HCT116 (cell line): ENCODE measurements around the gene R3HCC1L. TPM values are rescaled to one million over a fixed set of nuclear protein-coding genes. Genes with fewer than 3 reads are reported as not detected.

ENCODE experiments used
- ATAC-seq: fragments of 200-7000 bp; cut with Tn5 transposase; 2 replicates; pipeline ENCODE4 v1.9.1; 2020; ENCODE audit warnings: mild to moderate bottlenecking, moderate library complexity
- BruUV-seq: library from RNA; stranded (reverse); fragments of 400-500 nt; replicated peaks from 2 replicates; lab custom pipeline; 2021; lab: Mats Ljungman, UMichigan
- CTCF ChIA-PET: fragments of 300-600 bp; sonication (Branson Sonifier 250); formaldehyde crosslinking; loops from one replicate; lab custom pipeline; 2021; ENCODE audit warnings: antibody characterized with exemption; lab: Charles Lee
- POLR2A ChIA-PET: fragments of 300-600, 350-600 bp; sonication (Branson Sonifier 250); formaldehyde crosslinking; loops from one replicate; lab custom pipeline; 2021; ENCODE audit warnings: antibody characterized with exemption; lab: Charles Lee
- RAD21 ChIA-PET, 2 experiments: fragments of 300-600 bp; sonication (Branson Sonifier 250); formaldehyde crosslinking; loops; one replicate each; lab custom pipeline; 2023; ENCODE audit warnings: low total read pairs in 2 of 2; ENCODE audit not compliant: uncharacterized antibody in 2 of 2, unreplicated experiment in 2 of 2, low non-redundant PET in 1 of 2; lab: Charles Lee
- DNase-seq: peaks from one replicate; pipeline ENCODE4 v3.0.0-alpha.2; 2010; ENCODE audit warnings: low read depth, low spot score
- H2AFZ ChIP-seq: fragments of 200-600 bp; shearing (Covaris generic), sonication (generic); 2 replicates; pipeline ENCODE4 v1.6.1; 2017; ENCODE audit warnings: low read depth, mixed run types, mixed read lengths, antibody characterized with exemption, low read length; ENCODE audit not compliant: poor library complexity, severe bottlenecking
- H3K27ac ChIP-seq: 2 replicates; pipeline ENCODE4 v1.5.1; 2012; ENCODE audit warnings: low read depth, low read length
- H3K27me3 ChIP-seq: fragments of 200-600 bp; sonication (generic); 2 replicates; pipeline ENCODE4 v1.6.1; 2016; ENCODE audit warnings: mixed run types, low read length, mixed read lengths; ENCODE audit not compliant: insufficient read depth
- H3K36me3 ChIP-seq, 2 experiments: fragments of 200-500 bp in 1 of 2; fragments of 200-600 bp in 1 of 2; sonication (Bioruptor generic) in 1 of 2; sonication (generic) in 1 of 2; 2 replicates each; pipeline versions ENCODE4 v1.5.1 to v1.6.1; 2014 to 2016; ENCODE audit warnings: low read length in 2 of 2, inconsistent platforms in 1 of 2, mixed read lengths in 1 of 2, mixed run types in 1 of 2; ENCODE audit not compliant: insufficient read depth in 2 of 2, control insufficient read depth in 1 of 2
- H3K4me1 ChIP-seq, 2 experiments: fragments of 200-600 bp in 1 of 2; sonication (generic) in 1 of 2; 2 replicates each; pipeline versions ENCODE4 v1.5.1 to v1.6.1; 2012 to 2017; ENCODE audit warnings: low read length in 2 of 2, inconsistent platforms in 1 of 2, mild to moderate bottlenecking in 1 of 2, mixed read lengths in 1 of 2, mixed run types in 1 of 2, moderate library complexity in 1 of 2; ENCODE audit not compliant: insufficient read depth in 2 of 2, control insufficient read depth in 1 of 2
- H3K4me2 ChIP-seq: fragments of 200-600 bp; sonication (generic); 2 replicates; pipeline ENCODE4 v1.6.1; 2017; ENCODE audit warnings: mixed run types, low read length, mixed read lengths
- H3K4me3 ChIP-seq, 2 experiments: fragments of 200-600 bp in 1 of 2; sonication (generic) in 1 of 2; replicated peaks in 1 of 2; 2 replicates each; pipeline ENCODE4 v1.5.1; 2011 to 2016; ENCODE audit warnings: low read length in 2 of 2, control low read depth in 1 of 2, low read depth in 1 of 2, mild to moderate bottlenecking in 1 of 2, mixed read lengths in 1 of 2, mixed run types in 1 of 2
- H3K79me2 ChIP-seq: fragments of 200-600 bp; sonication (generic); 2 replicates; pipeline ENCODE4 v1.6.1; 2017; ENCODE audit warnings: mild to moderate bottlenecking, mixed run types, low read length, moderate library complexity, mixed read lengths; ENCODE audit not compliant: insufficient read depth
- H3K9ac ChIP-seq: fragments of 200-600 bp; sonication (generic); 2 replicates; pipeline ENCODE4 v1.6.1; 2016; ENCODE audit warnings: low read length, mixed read lengths
- H3K9me2 ChIP-seq: fragments of 200-600 bp; sonication (generic), shearing (Covaris generic); 2 replicates; pipeline ENCODE4 v1.6.1; 2017; ENCODE audit warnings: mixed run types, mild to moderate bottlenecking, moderate library complexity; ENCODE audit not compliant: insufficient read depth
- H3K9me3 ChIP-seq, 2 experiments: fragments of 200-500 bp in 1 of 2; fragments of 200-600 bp in 1 of 2; sonication (Bioruptor generic) in 1 of 2; sonication (generic) in 1 of 2; 2 replicates each; pipeline ENCODE4 v1.6.1; 2014 to 2017; ENCODE audit warnings: low read length in 2 of 2, mixed read lengths in 2 of 2, inconsistent platforms in 1 of 2, low read depth in 1 of 2, mild to moderate bottlenecking in 1 of 2, mixed run types in 1 of 2, moderate library complexity in 1 of 2; ENCODE audit not compliant: control insufficient read depth in 1 of 2, insufficient read depth in 1 of 2
- H4K20me1 ChIP-seq: fragments of 200-600 bp; sonication (generic), shearing (Covaris generic); 2 replicates; pipeline ENCODE4 v1.6.1; 2017; ENCODE audit warnings: mixed run types, mild to moderate bottlenecking, moderate library complexity; ENCODE audit not compliant: insufficient read depth
- ATF3 ChIP-seq: IDR thresholded peaks from 2 replicates; pipeline ENCODE4 v1.6.1; 2012
- CBX3 ChIP-seq: IDR thresholded peaks from 2 replicates; pipeline ENCODE4 v1.6.1; 2012; ENCODE audit warnings: low read depth
- CTCF ChIP-seq, 3 experiments: fragments of 200-600 bp in 1 of 3; sonication (generic) in 1 of 3; IDR thresholded peaks in 2 of 3; conservative IDR thresholded peaks in 1 of 3; 2 replicates each; pipeline ENCODE4 v1.5.1; 2012 to 2017; ENCODE audit warnings: low read depth in 2 of 3, low read length in 2 of 3, antibody characterized with exemption in 1 of 3, borderline replicate concordance in 1 of 3, control low read depth in 1 of 3, mild to moderate bottlenecking in 1 of 3, mixed read lengths in 1 of 3, mixed run types in 1 of 3, moderate library complexity in 1 of 3; ENCODE audit not compliant: insufficient read depth in 1 of 3
- EGR1 ChIP-seq: IDR thresholded peaks from 2 replicates; pipeline ENCODE4 v1.6.1; 2012; ENCODE audit warnings: low read depth
- ELF1 ChIP-seq: IDR thresholded peaks from 2 replicates; pipeline ENCODE4 v1.6.1; 2012; ENCODE audit warnings: low read depth, borderline replicate concordance
- EZH2 ChIP-seq: fragments of 200-600 bp; sonication (generic); IDR thresholded peaks from 2 replicates; pipeline ENCODE4 v1.6.1; 2017; ENCODE audit warnings: antibody characterized with exemption, mixed run types
- EZH2phosphoT487 ChIP-seq: fragments of 200-600 bp; IDR thresholded peaks from 2 replicates; pipeline ENCODE4 v1.6.1; 2018; ENCODE audit warnings: antibody characterized with exemption, borderline replicate concordance
- FOSL1 ChIP-seq: IDR thresholded peaks from 2 replicates; pipeline ENCODE4 v1.6.1; 2012; ENCODE audit warnings: low read depth
- JUND ChIP-seq: IDR thresholded peaks from 2 replicates; pipeline ENCODE4 v1.6.1; 2012
- POLR2A ChIP-seq: IDR thresholded peaks from 2 replicates; pipeline ENCODE4 v1.7.0; 2011; ENCODE audit warnings: borderline replicate concordance; ENCODE audit not compliant: insufficient read depth, insufficient read length; ENCODE audit errors: extremely low read depth
- POLR2AphosphoS5 ChIP-seq: IDR thresholded peaks from 2 replicates; pipeline ENCODE4 v1.6.1; 2011; ENCODE audit warnings: mild to moderate bottlenecking, low read depth, low read length, moderate library complexity
- RAD21 ChIP-seq: IDR thresholded peaks from 2 replicates; pipeline ENCODE4 v1.6.1; 2012; ENCODE audit warnings: low read depth, mild to moderate bottlenecking
- SIN3A ChIP-seq: IDR thresholded peaks from 2 replicates; pipeline ENCODE4 v1.6.1; 2012; ENCODE audit warnings: low read depth
- SP1 ChIP-seq: IDR thresholded peaks from 2 replicates; pipeline ENCODE4 v1.6.1; 2012; ENCODE audit warnings: low read depth
- SRF ChIP-seq: IDR thresholded peaks from 2 replicates; pipeline ENCODE4 v1.6.1; 2012; ENCODE audit warnings: low read depth
- TCF7L2 ChIP-seq: IDR thresholded peaks from 2 replicates; pipeline ENCODE4 v1.7.0; 2011; ENCODE audit warnings: borderline replicate concordance, inconsistent platforms; ENCODE audit not compliant: insufficient read depth, insufficient read length; ENCODE audit errors: extremely low read depth
- YY1 ChIP-seq: IDR thresholded peaks from 2 replicates; pipeline ENCODE4 v1.6.1; 2011; ENCODE audit warnings: low read length, low read depth, moderate library complexity, mild to moderate bottlenecking; ENCODE audit not compliant: insufficient replicate concordance; ENCODE audit errors: extremely low read depth
- intact Hi-C: fragments of 100-400 bp; cut with micrococcal nuclease; formaldehyde crosslinking; loops from 2 replicates; pipeline ENCODE4 v1.10.0; 2022
- total RNA-seq: library from RNA; stranded (reverse); gene quantifications from one replicate; pipeline ENCODE4 v1.2.1, GENCODE V29; 2021; ENCODE audit not compliant: unreplicated experiment
- TF ChIP-seq, protein P1 (sequence below): IDR thresholded peaks from 2 replicates; pipeline ENCODE4 v1.6.1; 2012; ENCODE audit warnings: low read depth
- TF ChIP-seq, protein P2 (sequence below): IDR thresholded peaks from 2 replicates; pipeline ENCODE4 v1.6.1; 2011; ENCODE audit warnings: mild to moderate bottlenecking, low read length, moderate library complexity; ENCODE audit not compliant: insufficient replicate concordance; ENCODE audit errors: extremely low read depth

Gene R3HCC1L
- total RNA-seq, 1 experiment from 2014 or later: 9.3 TPM

DNA sequence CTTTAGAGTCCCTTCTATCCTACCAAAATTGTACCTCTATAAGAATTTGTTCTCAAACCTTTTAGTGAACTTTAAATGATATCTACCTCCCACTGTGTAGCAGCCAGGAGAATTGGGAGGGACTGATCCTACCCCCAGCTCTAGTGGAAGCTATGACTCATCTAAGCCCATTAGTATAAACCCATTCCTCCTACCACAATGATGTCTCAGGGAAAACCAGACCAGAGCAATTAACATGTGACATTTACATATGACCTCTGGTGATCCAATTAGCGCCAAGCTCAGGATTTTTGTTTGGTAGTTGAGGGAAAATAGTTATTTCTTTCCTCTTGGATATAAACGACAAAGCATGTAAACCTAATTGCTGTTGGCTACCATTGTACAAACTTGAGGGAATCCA is 33.1 kb upstream of the R3HCC1L start:
- Histone ChIP-seq H3K4me2 (no peak overlapping the region), H3K36me3 (no peaks in the 10 kb centered on the region), H3K27me3 (peaks cover 69% of the 10 kb centered on the region), H3K79me2 (no peaks in the 10 kb centered on the region), H3K4me3 (no peak overlapping the region), H3K9me2 (no peaks in the 10 kb centered on the region), H3K9ac (no peak overlapping the region), H4K20me1 (no peaks in the 10 kb centered on the region), H3K4me1 (no peaks in the 10 kb centered on the region), H2AFZ (no peak overlapping the region), H3K27ac (no peak overlapping the region), H3K9me3 (no peaks in the 10 kb centered on the region)
- ChIA-PET CTCF (no interaction called here), RAD21 (no interaction called here), POLR2A (no interaction called here)
- TF ChIP-seq POLR2A: no peak
- no peak for TF ChIP-seq SIN3A
- TF ChIP-seq FOSL1: no peak
- TF ChIP-seq SP1: no peak
- no peak for TF ChIP-seq EGR1
- TF ChIP-seq, protein P1, sequence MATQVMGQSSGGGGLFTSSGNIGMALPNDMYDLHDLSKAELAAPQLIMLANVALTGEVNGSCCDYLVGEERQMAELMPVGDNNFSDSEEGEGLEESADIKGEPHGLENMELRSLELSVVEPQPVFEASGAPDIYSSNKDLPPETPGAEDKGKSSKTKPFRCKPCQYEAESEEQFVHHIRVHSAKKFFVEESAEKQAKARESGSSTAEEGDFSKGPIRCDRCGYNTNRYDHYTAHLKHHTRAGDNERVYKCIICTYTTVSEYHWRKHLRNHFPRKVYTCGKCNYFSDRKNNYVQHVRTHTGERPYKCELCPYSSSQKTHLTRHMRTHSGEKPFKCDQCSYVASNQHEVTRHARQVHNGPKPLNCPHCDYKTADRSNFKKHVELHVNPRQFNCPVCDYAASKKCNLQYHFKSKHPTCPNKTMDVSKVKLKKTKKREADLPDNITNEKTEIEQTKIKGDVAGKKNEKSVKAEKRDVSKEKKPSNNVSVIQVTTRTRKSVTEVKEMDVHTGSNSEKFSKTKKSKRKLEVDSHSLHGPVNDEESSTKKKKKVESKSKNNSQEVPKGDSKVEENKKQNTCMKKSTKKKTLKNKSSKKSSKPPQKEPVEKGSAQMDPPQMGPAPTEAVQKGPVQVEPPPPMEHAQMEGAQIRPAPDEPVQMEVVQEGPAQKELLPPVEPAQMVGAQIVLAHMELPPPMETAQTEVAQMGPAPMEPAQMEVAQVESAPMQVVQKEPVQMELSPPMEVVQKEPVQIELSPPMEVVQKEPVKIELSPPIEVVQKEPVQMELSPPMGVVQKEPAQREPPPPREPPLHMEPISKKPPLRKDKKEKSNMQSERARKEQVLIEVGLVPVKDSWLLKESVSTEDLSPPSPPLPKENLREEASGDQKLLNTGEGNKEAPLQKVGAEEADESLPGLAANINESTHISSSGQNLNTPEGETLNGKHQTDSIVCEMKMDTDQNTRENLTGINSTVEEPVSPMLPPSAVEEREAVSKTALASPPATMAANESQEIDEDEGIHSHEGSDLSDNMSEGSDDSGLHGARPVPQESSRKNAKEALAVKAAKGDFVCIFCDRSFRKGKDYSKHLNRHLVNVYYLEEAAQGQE: no peak
- no peak for TF ChIP-seq EZH2phosphoT487
- TF ChIP-seq, protein P2, sequence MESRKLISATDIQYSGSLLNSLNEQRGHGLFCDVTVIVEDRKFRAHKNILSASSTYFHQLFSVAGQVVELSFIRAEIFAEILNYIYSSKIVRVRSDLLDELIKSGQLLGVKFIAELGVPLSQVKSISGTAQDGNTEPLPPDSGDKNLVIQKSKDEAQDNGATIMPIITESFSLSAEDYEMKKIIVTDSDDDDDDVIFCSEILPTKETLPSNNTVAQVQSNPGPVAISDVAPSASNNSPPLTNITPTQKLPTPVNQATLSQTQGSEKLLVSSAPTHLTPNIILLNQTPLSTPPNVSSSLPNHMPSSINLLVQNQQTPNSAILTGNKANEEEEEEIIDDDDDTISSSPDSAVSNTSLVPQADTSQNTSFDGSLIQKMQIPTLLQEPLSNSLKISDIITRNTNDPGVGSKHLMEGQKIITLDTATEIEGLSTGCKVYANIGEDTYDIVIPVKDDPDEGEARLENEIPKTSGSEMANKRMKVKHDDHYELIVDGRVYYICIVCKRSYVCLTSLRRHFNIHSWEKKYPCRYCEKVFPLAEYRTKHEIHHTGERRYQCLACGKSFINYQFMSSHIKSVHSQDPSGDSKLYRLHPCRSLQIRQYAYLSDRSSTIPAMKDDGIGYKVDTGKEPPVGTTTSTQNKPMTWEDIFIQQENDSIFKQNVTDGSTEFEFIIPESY: no peak
- TF ChIP-seq CBX3: no peak
- TF ChIP-seq ELF1: no peak
- no peak for TF ChIP-seq RAD21
- TF ChIP-seq YY1: no peak
- no peak for TF ChIP-seq POLR2AphosphoS5
- no peak for TF ChIP-seq SRF
- TF ChIP-seq ATF3: no peak
- no peak for TF ChIP-seq EZH2
- no peak for TF ChIP-seq CTCF (IDR thresholded peaks at IDR 0.05 in 2 of 3, conservative IDR thresholded peaks at IDR 0.05 in 1 of 3; ENCODE audit: borderline replicate concordance in 1 of 3, insufficient read depth in 1 of 3, low read depth in 2 of 3, low read length in 2 of 3)
- no peak for TF ChIP-seq TCF7L2
- TF ChIP-seq JUND: no peak
- DNase-seq: no peak
- intact Hi-C loops: no loop called here
- no TSS peak for BruUV-seq
- no peak for ATAC-seq
